IMR-90 (cell line): ENCODE data around the gene TMPRSS9.

ENCODE experiments used
- CTCF ChIP-seq: conservative IDR thresholded peaks from 2 replicates; pipeline ENCODE4 v1.5.1; 2012; ENCODE audit warnings: mild to moderate bottlenecking, low read depth, low read length, improper control_type of control experiment
- MXI1 ChIP-seq: IDR thresholded peaks from 2 replicates; pipeline ENCODE4 v1.6.1; 2012; ENCODE audit warnings: low read depth, mild to moderate bottlenecking, low read length, moderate library complexity, borderline replicate concordance
- POLR2A ChIP-seq: IDR thresholded peaks from 2 replicates; pipeline ENCODE4 v1.6.1; 2012; ENCODE audit warnings: mild to moderate bottlenecking, low read depth, low read length
- RAD21 ChIP-seq: IDR thresholded peaks from 2 replicates; pipeline ENCODE4 v1.6.1; 2012; ENCODE audit warnings: low read length, improper control_type of control experiment
- RFX5 ChIP-seq: IDR thresholded peaks from 2 replicates; pipeline ENCODE4 v1.8.0; 2012; ENCODE audit warnings: low read depth, mild to moderate bottlenecking, low read length, moderate library complexity

GRCh38 chr19:2345794-2346663 lies 14.0 kb upstream of the TMPRSS9 start:
- TF ChIP-seq POLR2A (no peak), CTCF (no peak), MXI1 (no peak), RFX5 (no peak), RAD21 (no peak)
